T-helper 22 cell (primary cell): ENCODE measurements around the gene RABGGTA.

ENCODE experiments used
- DNase-seq: peaks from one replicate; pipeline ENCODE4 v3.0.0-alpha.2; 2020; ENCODE audit warnings: low read depth

RABGGTA gene

GRCh38 chr14:24271134-24271833 is at the start of gene RABGGTA:
TSS of gene RABGGTA (minus strand) at chr14:24271597. CDS start at chr14:24271115, 482 bp downstream.
- peak; percentile 87 for DNase-seq

- DNase-seq: no peak
Measured at GRCh38 chr14:24317141-24317928, 45.9 kb upstream of the RABGGTA start.

- DNase-seq: no peak
Measured at GRCh38 chr14:24316597-24316950, 45.2 kb upstream of the RABGGTA start.

GRCh38 chr14:24315807-24316596 is 44.6 kb upstream of the RABGGTA start:
- DNase-seq: no peak

GRCh38 chr14:24315243-24315806 is 43.9 kb upstream of the RABGGTA start:
- no peak for DNase-seq

- DNase-seq: no peak
Measured at GRCh38 chr14:24314377-24315193, 43.2 kb upstream of the RABGGTA start.

GRCh38 chr14:24313913-24314312 is 42.5 kb upstream of the RABGGTA start:
- DNase-seq: no peak

- peak; percentile 40 for DNase-seq
Measured at GRCh38 chr14:24312736-24313507, 41.5 kb upstream of the RABGGTA start.

- DNase-seq: no peak
Measured at GRCh38 chr14:24311837-24312615, 40.6 kb upstream of the RABGGTA start.

- peak; percentile 59 for DNase-seq
Measured at GRCh38 chr14:24310646-24311604, 39.5 kb upstream of the RABGGTA start, which contains the start of gene LTB4R. TSS of gene LTB4R (plus strand) at chr14:24311502. CDS start at chr14:24315652, 4,150 bp downstream.

- no peak for DNase-seq
Measured at GRCh38 chr14:24310265-24310645, 38.9 kb upstream of the RABGGTA start.

GRCh38 chr14:24309538-24310264 is 38.3 kb upstream of the RABGGTA start, which contains the start of gene LTB4R2:
TSS of gene LTB4R2 (plus strand) at chr14:24310140. CDS start at chr14:24310665, 525 bp downstream.
- no peak for DNase-seq

- no peak for DNase-seq
Measured at GRCh38 chr14:24308342-24309124, 37.1 kb upstream of the RABGGTA start.

GRCh38 chr14:24307575-24308341 is 36.4 kb upstream of the RABGGTA start, which contains the start of gene CIDEB:
TSS of gene CIDEB (minus strand) at chr14:24307977. CDS start at chr14:24307858, 119 bp downstream.
- DNase-seq: peak; percentile 23

GRCh38 chr14:24307156-24307574 is 35.8 kb upstream of the RABGGTA start:
- no peak for DNase-seq

GRCh38 chr14:24304019-24304387 is 32.6 kb upstream of the RABGGTA start:
- no peak for DNase-seq
